Erythroblast (primary cell): Measurements from ENCODE around the gene TMC7.

Source experiments
- GATA1 ChIP-seq: IDR thresholded peaks from 2 replicates; pipeline ENCODE4 v1.6.1; 2011; ENCODE audit warnings: low read depth, mild to moderate bottlenecking, control low read depth, low read length, moderate library complexity
- POLR2A ChIP-seq: IDR thresholded peaks from 2 replicates; pipeline ENCODE4 v1.6.1; 2011; ENCODE audit warnings: mild to moderate bottlenecking, low read length

GRCh38 chr16:19031738-19032137 lies 48.0 kb downstream of the TMC7 start:
- TF ChIP-seq POLR2A, result no peak
- no peak for TF ChIP-seq GATA1
